Measurements from ENCODE around the gene ATG10.
"Not testable (repeated sequence)": the region's sequence is repeated elsewhere in the genome, so short reads cannot be mapped to it uniquely, and the experiment has no call there.

The ATG10 gene

DNA sequence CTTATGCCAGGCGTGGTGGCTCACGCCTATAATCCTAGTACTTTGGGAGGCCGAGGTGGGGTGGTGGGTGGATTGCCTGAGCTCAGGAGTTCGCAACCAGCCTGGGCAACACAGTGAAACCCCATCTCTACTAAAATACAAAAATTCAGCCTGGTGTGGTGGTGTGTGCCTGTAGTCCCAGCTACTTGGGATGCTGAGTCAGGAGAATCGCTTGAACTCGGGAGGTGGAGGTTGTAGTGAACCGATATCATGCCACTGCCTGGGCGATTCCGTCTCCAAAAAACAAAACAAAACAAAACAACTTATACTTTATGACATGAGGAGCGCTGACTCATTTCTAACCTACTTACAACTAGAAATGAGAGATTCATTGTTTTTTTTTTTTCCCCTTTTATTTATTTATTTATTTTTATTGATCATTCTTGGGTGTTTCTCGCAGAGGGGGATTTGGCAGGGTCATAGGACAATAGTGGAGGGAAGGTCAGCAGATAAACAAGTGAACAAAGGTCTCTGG lies 10.4 kb downstream of the ATG10 start:
- not testable (repeated sequence) for DNase-seq (ENCODE audit: low read depth)

DNA sequence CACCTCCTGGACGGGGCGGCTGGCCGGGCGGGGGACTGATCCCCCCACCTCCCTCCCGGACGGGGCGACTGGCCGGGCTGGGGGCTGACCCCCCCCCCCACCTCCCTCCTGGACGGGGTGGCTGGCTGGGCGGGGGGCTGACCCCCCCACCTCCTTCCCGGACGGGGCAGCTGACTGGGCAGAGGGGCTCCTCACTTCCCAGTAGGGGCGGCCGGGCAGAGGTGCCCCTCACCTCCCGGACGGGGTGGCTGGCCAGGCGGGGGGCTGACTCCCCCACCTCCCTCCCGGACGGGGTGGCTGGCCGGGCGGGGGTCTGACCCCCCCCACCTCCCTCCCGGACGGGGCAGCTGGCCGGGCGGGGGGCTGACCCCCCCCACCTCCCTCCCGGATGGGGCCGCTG lies 11.3 kb downstream of the ATG10 start:
- DNase-seq (ENCODE audit: low read depth) = not testable (repeated sequence)

GRCh38 chr5:81983563-81983962 lies 11.7 kb downstream of the ATG10 start:
- not testable (repeated sequence) for DNase-seq (ENCODE audit: low read depth)

GRCh38 chr5:81986126-81986525 lies 14.3 kb downstream of the ATG10 start:
- DNase-seq (ENCODE audit: low read depth) = no peak

DNA sequence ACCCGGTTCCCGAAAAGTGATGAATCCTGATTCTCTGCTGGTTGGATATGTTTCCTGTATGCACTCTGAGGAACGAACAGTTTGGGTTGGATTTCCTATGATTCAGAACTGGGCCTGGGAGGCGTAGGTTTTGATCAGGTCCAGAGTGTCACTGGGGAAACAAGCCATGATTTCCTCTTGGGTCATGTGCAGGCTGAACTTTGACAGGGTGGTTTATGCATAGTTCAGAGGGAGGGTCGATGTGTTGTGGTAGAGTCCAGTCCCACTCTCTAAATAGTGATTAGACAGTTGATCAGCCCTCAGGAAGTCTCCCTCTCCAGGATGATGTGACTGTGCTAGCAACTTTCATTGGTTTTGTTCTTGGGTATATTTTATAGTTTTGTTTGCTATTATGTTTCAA lies 17.4 kb downstream of the ATG10 start:
- no peak for DNase-seq (ENCODE audit: low read depth)

- no peak for DNase-seq (ENCODE audit: low read depth)
These were observed 22.9 kb downstream of the ATG10 start for GRCh38 chr5:81994679-81995078.

GRCh38 chr5:81995407-81995806 lies 23.6 kb downstream of the ATG10 start:
- no peak for DNase-seq (ENCODE audit: low read depth)

- no peak for DNase-seq (ENCODE audit: low read depth)
These were observed 32.7 kb downstream of the ATG10 start for GRCh38 chr5:82004511-82004910.

DNA sequence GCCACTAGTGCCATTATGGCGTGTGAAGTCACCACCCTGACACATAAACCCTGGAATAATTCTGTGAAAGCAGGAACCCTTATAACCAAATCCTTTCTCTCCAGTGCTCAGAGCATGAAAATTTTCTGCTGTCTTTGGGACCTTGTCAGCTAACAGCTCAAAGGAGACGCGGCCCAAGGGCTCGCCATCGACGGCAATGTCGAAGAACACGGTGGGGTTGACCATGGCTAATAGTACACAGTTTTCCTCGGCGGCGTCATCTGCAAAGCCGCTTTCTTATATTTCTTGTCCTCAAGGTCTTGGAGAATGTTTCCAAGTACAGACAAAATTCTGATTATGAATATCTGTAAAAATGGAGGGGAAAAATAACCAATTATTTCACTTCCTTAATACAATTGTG lies 38.0 kb downstream of the ATG10 start:
- DNase-seq (ENCODE audit: low read depth) = not testable (repeated sequence)

DNA sequence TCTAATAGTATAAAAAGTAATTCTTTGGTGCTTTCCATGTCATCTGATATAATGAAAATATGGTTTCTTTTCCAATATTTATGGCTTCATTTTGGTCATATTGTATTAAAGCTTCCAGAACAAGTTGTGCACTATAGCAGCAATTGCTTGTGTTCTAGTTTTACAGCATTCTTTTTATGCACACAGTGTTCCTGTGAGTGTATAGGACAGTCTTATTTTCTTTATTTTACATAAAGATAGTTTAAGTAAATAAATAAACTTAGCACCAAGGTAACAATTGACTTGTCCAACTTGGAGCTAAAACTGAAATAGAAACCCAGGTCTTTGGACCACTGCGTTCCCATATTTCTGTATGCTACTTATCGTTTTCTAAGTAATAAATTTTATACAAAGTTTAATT lies 38.9 kb downstream of the ATG10 start:
- DNase-seq (ENCODE audit: low read depth) = no peak

- no peak for DNase-seq (ENCODE audit: low read depth)
These were observed 39.9 kb downstream of the ATG10 start for GRCh38 chr5:82011761-82012160.

DNA sequence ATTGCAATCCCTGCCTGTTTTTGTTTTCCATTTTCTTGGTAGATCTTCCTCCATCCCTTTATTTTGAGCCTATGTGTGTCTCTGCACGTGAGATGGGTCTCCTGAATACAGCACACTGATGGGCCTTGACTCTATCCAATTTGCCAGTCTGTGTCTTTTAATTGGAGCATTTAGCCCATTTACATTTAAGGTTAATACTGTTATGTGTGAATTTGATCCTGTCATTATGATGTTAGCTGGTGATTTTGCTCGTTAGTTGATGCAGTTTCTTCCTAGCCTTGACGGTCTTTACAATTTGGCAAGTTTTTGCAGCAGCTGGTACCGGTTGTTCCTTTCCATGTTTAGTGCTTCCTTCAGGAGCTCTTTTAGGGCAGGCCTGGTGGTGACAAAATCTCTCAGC lies 42.8 kb downstream of the ATG10 start:
- DNase-seq (ENCODE audit: low read depth) = not testable (repeated sequence)

DNA sequence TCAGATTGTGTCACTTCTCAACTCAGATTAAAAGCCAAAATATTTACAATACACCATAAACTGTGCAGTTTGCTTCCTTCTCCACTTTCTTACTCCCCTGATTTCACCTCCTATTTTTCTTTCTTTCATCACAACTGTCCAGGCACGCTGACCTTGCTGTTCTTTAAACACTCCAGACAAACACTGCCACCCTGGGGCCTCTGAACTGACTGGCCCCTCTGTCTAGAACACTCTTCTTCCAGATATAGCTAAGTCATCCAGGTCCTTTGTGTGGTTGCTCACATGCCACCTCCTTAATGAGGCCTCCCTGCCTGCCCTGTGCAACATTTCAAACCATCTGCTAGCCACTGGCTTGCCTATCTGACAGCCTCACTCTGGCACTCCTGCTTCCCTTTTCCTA lies 46.6 kb downstream of the ATG10 start:
- no peak for DNase-seq (ENCODE audit: low read depth)

GRCh38 chr5:82019342-82020138 lies 47.7 kb downstream of the ATG10 start:
- DNase-seq (ENCODE audit: low read depth) = no peak

GRCh38 chr5:82022499-82022898 lies 50.7 kb downstream of the ATG10 start:
- DNase-seq (ENCODE audit: low read depth) = no peak

- no peak for DNase-seq (ENCODE audit: low read depth)
These were observed 51.8 kb downstream of the ATG10 start for GRCh38 chr5:82023644-82024043.

DNA sequence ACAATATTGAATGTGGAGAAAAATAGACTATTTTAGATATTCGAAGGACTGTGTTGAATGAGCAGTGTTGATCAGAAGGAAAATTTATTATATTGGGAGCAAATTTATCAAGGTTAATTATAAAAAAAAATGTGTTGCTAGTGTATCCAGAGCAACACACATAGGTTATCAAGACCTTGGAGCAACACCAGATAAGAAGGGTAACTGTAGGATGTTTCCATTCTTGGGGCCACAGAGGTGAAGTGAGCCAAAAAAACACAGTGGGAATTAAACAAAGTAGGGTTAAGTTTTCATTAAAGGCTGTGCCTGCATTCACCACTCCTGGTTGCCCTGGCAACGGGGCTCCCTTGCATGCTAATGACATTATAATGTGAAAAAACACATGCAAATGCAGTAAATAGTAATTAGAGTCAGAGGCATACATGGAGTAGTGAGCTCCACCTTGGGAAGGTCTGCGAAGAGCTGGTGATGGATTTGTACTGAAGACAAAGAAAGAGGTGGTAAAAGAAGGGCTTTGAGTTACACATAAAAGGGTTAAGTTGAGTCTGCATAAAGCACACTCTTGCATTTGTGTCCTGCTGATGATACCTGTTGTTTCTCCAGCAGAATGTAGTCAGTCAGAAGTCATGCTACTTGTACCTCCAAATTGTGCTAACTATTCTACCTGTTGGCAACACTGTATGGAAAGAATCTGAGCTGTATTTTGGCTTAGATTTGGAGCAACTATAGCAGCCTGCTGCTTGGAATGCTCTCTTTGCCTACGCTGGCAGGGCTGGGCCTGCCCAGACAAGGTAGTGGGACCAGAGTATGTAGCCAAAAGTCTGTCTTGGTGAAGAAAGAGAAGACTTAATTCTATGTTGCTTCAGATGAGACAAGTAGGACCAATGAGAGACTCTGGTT lies 59.6 kb downstream of the ATG10 start:
- no peak for DNase-seq (ENCODE audit: low read depth)

- DNase-seq (ENCODE audit: low read depth) = not testable (repeated sequence)
These were observed 71.1 kb downstream of the ATG10 start for GRCh38 chr5:82042894-82043293.

GRCh38 chr5:82044010-82044409 lies 72.2 kb downstream of the ATG10 start:
- DNase-seq (ENCODE audit: low read depth) = no peak

DNA sequence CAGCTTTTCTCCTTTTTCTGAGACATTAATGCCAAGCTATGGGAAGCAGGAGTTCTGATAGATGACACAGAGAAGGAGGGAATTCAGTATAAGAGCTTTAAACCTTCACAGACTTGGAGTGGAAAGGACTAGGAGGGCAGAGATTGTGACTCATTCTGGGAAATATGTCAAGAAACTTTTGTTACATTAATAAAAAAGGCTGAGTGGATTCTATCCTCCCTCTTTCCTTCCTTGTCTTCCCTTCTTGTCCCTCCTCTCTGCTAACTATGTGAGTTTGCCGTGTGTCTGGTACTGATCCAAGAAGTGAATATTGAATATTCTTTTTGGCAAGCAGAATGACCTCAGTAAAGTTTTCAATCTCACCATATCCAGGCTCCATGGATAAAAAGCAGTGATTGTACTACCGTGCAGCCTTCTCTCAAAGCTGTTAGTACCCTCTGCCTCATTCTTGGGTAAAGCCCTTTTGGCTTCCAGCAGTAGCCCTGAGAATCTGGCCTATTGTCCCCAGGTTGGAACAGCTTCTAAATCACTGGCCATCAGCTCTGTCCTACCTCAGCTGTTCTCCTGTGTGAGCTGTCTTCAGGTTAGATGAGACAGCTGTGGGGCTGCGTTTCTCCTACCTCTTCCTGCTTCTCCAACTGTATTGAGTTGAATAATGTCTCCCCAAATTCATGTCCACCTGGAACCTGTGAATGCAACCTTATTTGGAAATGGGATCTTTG lies 73.9 kb downstream of the ATG10 start:
- no peak for DNase-seq (ENCODE audit: low read depth)

DNA sequence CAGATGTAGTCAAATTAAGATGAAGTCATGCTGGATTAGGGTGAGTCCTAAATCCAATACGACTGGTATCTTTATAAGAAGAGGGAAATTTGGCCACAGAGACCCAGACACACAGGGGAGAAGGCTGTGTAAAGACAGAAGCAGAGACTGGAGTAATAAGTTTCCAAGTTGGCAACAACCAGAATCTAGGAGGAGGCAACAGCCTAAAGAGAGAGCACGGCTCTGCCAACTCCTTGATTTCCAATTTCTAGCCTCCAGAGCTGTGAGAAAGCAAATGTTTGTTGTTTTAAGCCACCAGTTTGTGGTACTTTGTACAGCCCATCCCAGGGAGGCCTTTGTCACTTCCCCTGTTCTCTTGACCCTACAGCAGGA lies 74.4 kb downstream of the ATG10 start:
- no peak for DNase-seq (ENCODE audit: low read depth)

GRCh38 chr5:82050955-82051354 lies 79.1 kb downstream of the ATG10 start:
- no peak for DNase-seq (ENCODE audit: low read depth)
